GM12878 (cell line): Measurements from ENCODE around the gene ABCD3. TPM values are rescaled to one million over a fixed set of nuclear protein-coding genes. Genes with fewer than 3 reads are reported as not detected.

Experiments used
- ATAC-seq: fragments of 200-7000 bp; cut with Tn5 transposase; 3 replicates; pipeline ENCODE4 v1.9.1; 2020; ENCODE audit warnings: mild to moderate bottlenecking, moderate library complexity
- BruUV-seq: library from RNA; stranded (reverse); fragments of 400-500 nt; replicated peaks from 2 replicates; lab custom pipeline; 2021; lab: Mats Ljungman, UMichigan
- CTCF ChIA-PET: fragments of 300-600 bp; sonication (Branson Sonifier 250); formaldehyde crosslinking; extraction: SDS; loops from one replicate; lab custom pipeline; 2021; ENCODE audit warnings: inconsistent platforms; lab: Yijun Ruan, JAX
- POLR2A ChIA-PET: fragments of 350-600 bp; formaldehyde crosslinking; extraction: SDS; loops from one replicate; lab custom pipeline; 2021; ENCODE audit warnings: inconsistent platforms; lab: Charles Lee
- RAD21 ChIA-PET: fragments of 300-600 bp; sonication (Branson Sonifier 250); formaldehyde crosslinking; loops from one replicate; lab custom pipeline; 2023; ENCODE audit warnings: antibody characterized with exemption; ENCODE audit not compliant: unreplicated experiment; lab: Charles Lee
- SMC1A ChIA-PET: fragments of 300-600 bp; sonication (Branson Sonifier 250); formaldehyde crosslinking; loops from one replicate; lab custom pipeline; 2023; ENCODE audit not compliant: unreplicated experiment, uncharacterized antibody; lab: Charles Lee
- DNase-seq: peaks from one replicate; pipeline ENCODE4 v3.0.0-alpha.2; 2011; ENCODE audit warnings: low read depth, low spot score
- FAIRE-seq: peaks from 3 replicates; lab custom pipeline; 2011; peaks lifted over from hg19 to GRCh38; lab: Jason Lieb, UNC
- H2AFZ ChIP-seq: 2 replicates; pipeline ENCODE4 v1.6.0; 2011; ENCODE audit warnings: low read depth, low read length, control low read depth; ENCODE audit not compliant: control insufficient read depth
- H3K27ac ChIP-seq: 2 replicates; pipeline ENCODE4 v1.5.1; 2011; ENCODE audit warnings: control low read depth; ENCODE audit not compliant: control insufficient read depth, insufficient read depth
- H3K27me3 ChIP-seq, 2 experiments: replicated peaks in 1 of 2; 2 replicates each; pipeline versions ENCODE4 v1.6.0 to v1.6.1; 2011; ENCODE audit warnings: low read length in 1 of 2; ENCODE audit not compliant: control insufficient read depth in 2 of 2, insufficient read depth in 2 of 2
- H3K36me3 ChIP-seq, 2 experiments: 2 replicates each; pipeline ENCODE4 v1.5.1; 2011; ENCODE audit warnings: low read length in 1 of 2; ENCODE audit not compliant: control insufficient read depth in 2 of 2, insufficient read depth in 2 of 2
- H3K4me1 ChIP-seq: 2 replicates; pipeline ENCODE4 v1.6.1; 2011; ENCODE audit warnings: mild to moderate bottlenecking, low read length, moderate library complexity, mixed read lengths; ENCODE audit not compliant: control insufficient read depth, insufficient read depth
- H3K4me2 ChIP-seq: 2 replicates; pipeline ENCODE4 v1.6.0; 2011; ENCODE audit warnings: control low read depth; ENCODE audit not compliant: control insufficient read depth, insufficient read depth
- H3K4me3 ChIP-seq: fragments of 200-600 bp; sonication (generic); 2 replicates; pipeline ENCODE4 v1.5.1; 2016
- H3K79me2 ChIP-seq: 2 replicates; pipeline ENCODE4 v1.6.0; 2011; ENCODE audit warnings: low read length; ENCODE audit not compliant: control insufficient read depth, insufficient read depth
- H3K9ac ChIP-seq: 2 replicates; pipeline ENCODE4 v1.8.0; 2011; ENCODE audit warnings: low read length, control low read depth, mixed read lengths; ENCODE audit not compliant: control insufficient read depth, insufficient read depth
- H3K9me3 ChIP-seq: replicated peaks from 3 replicates; pipeline ENCODE4 v1.5.1; 2011; ENCODE audit warnings: mild to moderate bottlenecking, low read length; ENCODE audit not compliant: control insufficient read depth, insufficient read depth
- H4K20me1 ChIP-seq: 2 replicates; pipeline ENCODE4 v1.6.0; 2011; ENCODE audit not compliant: control insufficient read depth, insufficient read depth
- SMAD1 ChIP-seq: fragments of 450-650 bp; IDR thresholded peaks from 2 replicates; pipeline ENCODE4 v1.6.1; 2018; ENCODE audit warnings: mild to moderate bottlenecking, low read depth; ENCODE audit not compliant: partially characterized antibody
- SMAD5 ChIP-seq: IDR thresholded peaks from 2 replicates; pipeline ENCODE4 v1.6.1; 2016; ENCODE audit warnings: antibody characterized with exemption, low read depth
- STAT1 ChIP-seq: fragments of 450-650 bp; conservative IDR thresholded peaks from 2 replicates; pipeline ENCODE4 v1.6.1; 2014; ENCODE audit warnings: antibody characterized with exemption, mild to moderate bottlenecking
- WGBS: methylation state at CpG from one replicate; pipeline ENCODE4 v1.1.6; 2016; ENCODE audit warnings: low lambda C conversion rate; ENCODE audit not compliant: insufficient replicate concordance, insufficient coverage; ENCODE audit errors: missing lambda C conversion rate; 5-methylcytosine and 5-hydroxymethylcytosine counted together
- in situ Hi-C: fragments of 300-500 bp; cut with MboI; formaldehyde crosslinking; loops from 9 replicates; pipeline ENCODE4 v1.14.3; 2018; ENCODE audit warnings: mixed read lengths
- intact Hi-C: fragments of 100-400 bp; cut with micrococcal nuclease; formaldehyde crosslinking; loops from one replicate; pipeline ENCODE4 v1.14.2; 2022; ENCODE audit not compliant: unreplicated experiment
- polyA plus RNA-seq, 11 experiments: library from polyadenylated mRNA; depleted of rRNA in 4 of 11; unstranded in 6 of 11; stranded (reverse) in 5 of 11; fragments of >200 nt; fragmentation: Nextera tagmentation in 4 of 11; fragmentation: Illumina TruSeq in 1 of 11; extraction: Ambion mirVana in 4 of 11; extraction: Trizol in 1 of 11; gene quantifications; 1 replicate in 1 of 11; 2 replicates in 10 of 11; pipeline versions ENCODE4 v1.2.1 to v1.2.3, GENCODE V29; 2011 to 2016; ENCODE audit warnings: inconsistent platforms in 2 of 11, missing spikeins in 2 of 11, low read depth in 1 of 11
- total RNA-seq, 4 experiments: library from RNA; depleted of rRNA in 3 of 4; stranded (reverse); fragments of >200 nt in 3 of 4; fragmentation: Illumina TruSeq in 1 of 4; extraction: Trizol in 1 of 4; gene quantifications; 2 replicates each; pipeline versions ENCODE4 v1.2.1 to v1.2.3, GENCODE V29; 2013 to 2021
- TF ChIP-seq, protein P1 (sequence below): fragments of 450-650 bp; IDR thresholded peaks from 2 replicates; pipeline ENCODE4 v1.6.1; 2017; ENCODE audit warnings: mild to moderate bottlenecking, moderate library complexity

The ABCD3 gene
- total and polyA plus RNA-seq, 10 of the 15 experiments (the other 5 are each of a cell fraction or from before 2014, with no cell fraction given) = 15.1 to 40.2 (median 24.1) TPM

GRCh38 chr1:94471271-94471670, 53.1 kb downstream of the ABCD3 start:
- CTCF ChIA-PET = interaction anchor here (0.7 to 5.1 kb wide), 3 partner anchors 10 to 333 kb away, joined by 3 to 45 read pairs (median 3); no protein-coding TSS in a partner anchor
- POLR2A ChIA-PET = no interaction called here
- Histone ChIP-seq H3K36me3 (no peaks in the 10 kb centered on the region), H3K9me3 (no peaks in the 10 kb centered on the region), H3K4me2 (no peak overlapping the region), H4K20me1 (no peaks in the 10 kb centered on the region), H3K27me3 (no peaks in the 10 kb centered on the region), H3K9ac (no peak overlapping the region), H3K4me3 (no peak overlapping the region), H2AFZ (no peak overlapping the region), H3K4me1 (no peaks in the 10 kb centered on the region), H3K79me2 (no peaks in the 10 kb centered on the region), H3K27ac (no peak overlapping the region)
- DNase-seq (no peak), FAIRE-seq (no peak), ATAC-seq (no peak)
- 58% methylated on average over 2 of the region's 2 CpGs for WGBS
- no peak for TF ChIP-seq SMAD1
- TF ChIP-seq SMAD5 = no peak
- TF ChIP-seq STAT1 = no peak
- TF ChIP-seq, protein P1, sequence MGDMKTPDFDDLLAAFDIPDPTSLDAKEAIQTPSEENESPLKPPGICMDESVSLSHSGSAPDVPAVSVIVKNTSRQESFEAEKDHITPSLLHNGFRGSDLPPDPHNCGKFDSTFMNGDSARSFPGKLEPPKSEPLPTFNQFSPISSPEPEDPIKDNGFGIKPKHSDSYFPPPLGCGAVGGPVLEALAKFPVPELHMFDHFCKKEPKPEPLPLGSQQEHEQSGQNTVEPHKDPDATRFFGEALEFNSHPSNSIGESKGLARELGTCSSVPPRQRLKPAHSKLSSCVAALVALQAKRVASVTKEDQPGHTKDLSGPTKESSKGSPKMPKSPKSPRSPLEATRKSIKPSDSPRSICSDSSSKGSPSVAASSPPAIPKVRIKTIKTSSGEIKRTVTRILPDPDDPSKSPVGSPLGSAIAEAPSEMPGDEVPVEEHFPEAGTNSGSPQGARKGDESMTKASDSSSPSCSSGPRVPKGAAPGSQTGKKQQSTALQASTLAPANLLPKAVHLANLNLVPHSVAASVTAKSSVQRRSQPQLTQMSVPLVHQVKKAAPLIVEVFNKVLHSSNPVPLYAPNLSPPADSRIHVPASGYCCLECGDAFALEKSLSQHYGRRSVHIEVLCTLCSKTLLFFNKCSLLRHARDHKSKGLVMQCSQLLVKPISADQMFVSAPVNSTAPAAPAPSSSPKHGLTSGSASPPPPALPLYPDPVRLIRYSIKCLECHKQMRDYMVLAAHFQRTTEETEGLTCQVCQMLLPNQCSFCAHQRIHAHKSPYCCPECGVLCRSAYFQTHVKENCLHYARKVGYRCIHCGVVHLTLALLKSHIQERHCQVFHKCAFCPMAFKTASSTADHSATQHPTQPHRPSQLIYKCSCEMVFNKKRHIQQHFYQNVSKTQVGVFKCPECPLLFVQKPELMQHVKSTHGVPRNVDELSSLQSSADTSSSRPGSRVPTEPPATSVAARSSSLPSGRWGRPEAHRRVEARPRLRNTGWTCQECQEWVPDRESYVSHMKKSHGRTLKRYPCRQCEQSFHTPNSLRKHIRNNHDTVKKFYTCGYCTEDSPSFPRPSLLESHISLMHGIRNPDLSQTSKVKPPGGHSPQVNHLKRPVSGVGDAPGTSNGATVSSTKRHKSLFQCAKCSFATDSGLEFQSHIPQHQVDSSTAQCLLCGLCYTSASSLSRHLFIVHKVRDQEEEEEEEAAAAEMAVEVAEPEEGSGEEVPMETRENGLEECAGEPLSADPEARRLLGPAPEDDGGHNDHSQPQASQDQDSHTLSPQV = no peak
- intact Hi-C loops (no loop called here), in situ Hi-C loops (no loop called here)
- SMC1A ChIA-PET = interaction anchor here (0.6 to 1.2 kb wide), 3 partner anchors 10 to 427 kb away, joined by 3 to 6 read pairs (median 3); no protein-coding TSS in a partner anchor
- RAD21 ChIA-PET = interaction anchor here (0.9 to 3.2 kb wide), 2 partner anchors 10 to 48 kb away, joined by 3 to 15 read pairs; no protein-coding TSS in a partner anchor
- no TSS peak for BruUV-seq
